Measurements from ENCODE around the gene PRRG2.

DNA sequence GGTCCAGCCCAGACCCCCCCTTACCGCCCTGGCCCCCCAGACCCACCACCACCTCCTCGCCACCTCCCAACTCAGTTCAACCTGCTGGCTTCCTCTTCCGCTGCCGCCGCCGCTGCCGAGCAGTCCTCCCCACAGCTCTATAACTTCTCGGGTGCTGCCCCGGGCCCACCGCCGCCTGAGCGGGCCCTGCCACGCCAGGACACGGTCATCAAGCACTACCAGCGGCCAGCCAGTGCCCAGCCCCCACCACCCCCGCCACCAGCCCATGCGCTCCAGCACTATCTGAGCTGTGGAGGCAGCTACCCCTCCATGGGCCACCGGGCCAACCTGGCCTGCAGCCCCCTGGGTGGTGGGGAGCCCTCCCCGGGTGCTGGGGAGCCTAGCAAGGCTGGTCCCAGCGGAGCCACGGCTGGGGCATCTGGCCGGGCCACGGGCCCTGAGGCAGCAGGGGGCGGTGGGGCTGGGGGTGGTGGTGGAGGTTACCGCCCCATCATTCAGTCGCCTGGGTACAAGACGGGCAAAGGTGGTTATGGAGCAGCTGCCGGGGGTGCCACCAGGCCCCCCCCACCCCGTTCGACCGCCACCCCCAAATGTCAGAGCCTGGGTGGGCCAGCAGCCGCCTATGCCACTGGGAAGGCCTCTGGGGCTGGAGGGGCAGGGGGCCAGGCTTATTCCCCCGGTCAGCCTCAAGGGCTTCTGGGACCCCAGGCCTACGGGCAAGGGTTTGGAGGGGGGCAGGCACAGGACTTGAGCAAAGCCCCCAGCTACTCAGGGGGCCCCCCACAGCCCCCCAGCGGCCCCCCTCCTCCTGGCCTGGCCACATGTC, 14.1 kb downstream of the PRRG2 start:
- no peak for TF ChIP-seq CTCF (IDR thresholded peaks at IDR 0.05)
- TF ChIP-seq POLR2A (IDR thresholded peaks at IDR 0.05; ENCODE audit: low read depth), result no peak
- no peak for TF ChIP-seq POLR2AphosphoS5 (IDR thresholded peaks at IDR 0.05)
- TF ChIP-seq EP300 (IDR thresholded peaks at IDR 0.05), result no peak

Data from esophagus muscularis mucosa (tissue), 4 donors.